ENCODE measurements around the gene S100A2.
"Not testable (repeated sequence)": the region's sequence is repeated elsewhere in the genome, so short reads cannot be mapped to it uniquely, and the experiment has no call there.

The S100A2 gene

DNA sequence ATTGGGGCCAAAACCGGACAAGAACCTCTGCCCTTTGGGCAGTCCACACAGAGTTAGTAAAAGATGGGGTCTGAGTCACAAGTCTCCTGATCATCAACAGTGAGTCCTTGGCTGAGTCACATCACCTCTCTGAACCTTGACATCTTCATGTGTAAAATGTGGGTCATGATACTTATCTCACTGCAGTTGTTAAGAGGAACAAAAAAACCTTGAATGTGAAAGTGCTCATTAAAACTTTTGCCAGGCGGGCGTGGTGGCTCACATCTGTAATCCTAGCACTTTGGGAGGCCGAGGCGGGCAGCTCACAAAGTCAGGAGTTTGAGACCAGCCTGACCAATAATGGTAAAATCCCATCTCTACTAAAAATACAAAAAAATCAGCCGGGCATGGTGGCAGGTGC is 31.6 kb upstream of the S100A2 start:
- TF ChIP-seq CTCF (IDR thresholded peaks at IDR 0.05; ENCODE audit: control insufficient read depth, insufficient read depth, low read depth, low read length, missing control alignments) = no peak
- no peak overlapping the region for H3K4me3 ChIP-seq (ENCODE audit: control insufficient read depth, low read depth, low read length)
- no peak for DNase-seq (ENCODE audit: low read depth)

GRCh38 chr1:153592748-153593147 is 27.1 kb upstream of the S100A2 start:
- TF ChIP-seq CTCF (IDR thresholded peaks at IDR 0.05; ENCODE audit: control insufficient read depth, insufficient read depth, low read depth, low read length, missing control alignments) = no peak
- no peak for DNase-seq (ENCODE audit: low read depth)
- no peak overlapping the region for H3K4me3 ChIP-seq (ENCODE audit: control insufficient read depth, low read depth, low read length)

GRCh38 chr1:153588482-153588881 is 22.8 kb upstream of the S100A2 start:
- no peak for DNase-seq (ENCODE audit: low read depth)
- H3K4me3 ChIP-seq (ENCODE audit: control insufficient read depth, low read depth, low read length) = no peak overlapping the region
- no peak for TF ChIP-seq CTCF (IDR thresholded peaks at IDR 0.05; ENCODE audit: control insufficient read depth, insufficient read depth, low read depth, low read length, missing control alignments)

GRCh38 chr1:153588033-153588432 is 22.4 kb upstream of the S100A2 start:
- not testable (repeated sequence) for DNase-seq (ENCODE audit: low read depth); H3K4me3 ChIP-seq (ENCODE audit: control insufficient read depth, low read depth, low read length)

DNA sequence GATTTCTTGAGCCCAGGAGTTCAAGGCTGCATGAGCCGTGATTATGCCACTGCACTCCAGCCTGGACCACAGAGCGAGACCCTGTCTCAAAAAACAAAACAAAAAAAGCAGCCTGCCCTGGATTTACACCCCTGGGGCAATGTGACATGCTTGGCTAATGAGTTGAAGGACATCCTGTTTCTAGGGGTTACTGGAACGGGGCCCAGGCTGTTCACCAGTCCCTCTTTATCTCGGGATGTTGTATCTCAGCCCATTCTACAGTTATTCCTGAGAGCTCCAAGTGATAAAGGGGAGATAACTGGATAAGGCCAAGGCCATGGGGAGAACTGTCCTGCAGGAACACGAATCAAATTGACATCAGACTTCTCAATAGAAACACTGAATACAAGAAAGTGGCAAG is 21.7 kb upstream of the S100A2 start:
- TF ChIP-seq CTCF (IDR thresholded peaks at IDR 0.05; ENCODE audit: control insufficient read depth, insufficient read depth, low read depth, low read length, missing control alignments) = no peak
- no peak for DNase-seq (ENCODE audit: low read depth)
- no peak overlapping the region for H3K4me3 ChIP-seq (ENCODE audit: control insufficient read depth, low read depth, low read length)

GRCh38 chr1:153586347-153586746 is 20.7 kb upstream of the S100A2 start:
- H3K4me3 ChIP-seq (ENCODE audit: control insufficient read depth, low read depth, low read length) = no peak overlapping the region
- DNase-seq (ENCODE audit: low read depth) = no peak
- TF ChIP-seq CTCF (IDR thresholded peaks at IDR 0.05; ENCODE audit: control insufficient read depth, insufficient read depth, low read depth, low read length, missing control alignments) = no peak

- no peak for TF ChIP-seq CTCF (IDR thresholded peaks at IDR 0.05; ENCODE audit: control insufficient read depth, insufficient read depth, low read depth, low read length, missing control alignments)
- DNase-seq (ENCODE audit: low read depth) = no peak
- H3K4me3 ChIP-seq (ENCODE audit: control insufficient read depth, low read depth, low read length) = no peak overlapping the region
These were observed 19.4 kb upstream of the S100A2 start for GRCh38 chr1:153585006-153585405.
